Loucy (cell line): ENCODE measurements around the gene ATP8B3.

ENCODE experiments used
- CTCF ChIP-seq: fragments of 200-600 bp; sonication (generic); conservative IDR thresholded peaks from 2 replicates; pipeline ENCODE4 v1.5.1; 2014; ENCODE audit warnings: mild to moderate bottlenecking, antibody characterized with exemption, low read length
- EZH2phosphoT487 ChIP-seq: fragments of 200-600 bp; IDR thresholded peaks from 2 replicates; pipeline ENCODE4 v1.6.1; 2018; ENCODE audit warnings: antibody characterized with exemption, mild to moderate bottlenecking, moderate library complexity, borderline replicate concordance

GRCh38 chr19:1755467-1756171, 56.5 kb downstream of the ATP8B3 start:
- TF ChIP-seq CTCF (no peak), EZH2phosphoT487 (no peak)
